ENCODE results near the gene KRABD2.

DNA sequence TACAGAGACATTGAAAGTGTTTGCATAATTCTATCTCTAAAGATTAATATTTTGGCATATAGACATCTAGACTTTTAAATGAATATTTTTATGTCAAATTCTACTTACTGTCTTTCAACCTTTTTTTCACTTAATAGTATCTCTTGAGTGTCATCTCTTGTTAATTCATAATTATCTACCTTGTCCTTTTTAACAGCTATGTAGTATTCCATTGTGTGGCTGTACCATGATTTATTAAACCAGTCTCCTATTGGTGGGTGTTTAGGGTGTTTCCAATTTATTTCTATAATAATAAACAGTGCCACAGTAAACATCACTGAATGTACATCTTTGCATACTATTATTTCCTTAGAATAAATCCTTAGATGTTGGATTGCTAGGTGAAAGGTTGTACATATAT, 37.4 kb upstream of the KRABD2 start:
- TF ChIP-seq ZNF274 (IDR thresholded peaks at IDR 0.05; ENCODE audit: low read depth, low read length): no peak
- no peak for TF ChIP-seq YY1 (IDR thresholded peaks at IDR 0.05; ENCODE audit: insufficient read depth, insufficient read length)
- no peak for TF ChIP-seq SUZ12 (IDR thresholded peaks at IDR 0.05; ENCODE audit: extremely low read depth, insufficient read depth, insufficient read length)

All from NT2/D1 (cell line).